Lower leg skin (tissue), 4 donors: ENCODE measurements around the gene CAMTA1. TPM values are rescaled to one million over a fixed set of nuclear protein-coding genes. Genes with fewer than 3 reads are reported as not detected.

Experiments used
- DNase-seq, 2 donors: peaks; one replicate each; pipeline ENCODE4 v3.0.0-alpha.2; 2019; ENCODE audit warnings: low spot score in 2 of 2
- H3K4me3 ChIP-seq: fragments of 200-600 bp; sonication (generic); 2 replicates; pipeline ENCODE4 v1.5.1; 2017; ENCODE audit warnings: mild to moderate bottlenecking, low read depth; ENCODE audit not compliant: poor library complexity, severe bottlenecking
- POLR2A ChIP-seq, 2 donors: fragments of 450-650 bp; IDR thresholded peaks; one replicate each; pipeline ENCODE4 v1.6.1; 2016 to 2017; ENCODE audit warnings: antibody characterized with exemption in 2 of 2, mild to moderate bottlenecking in 1 of 2, moderate library complexity in 1 of 2
- WGBS, 2 donors: methylation state at CpG; one replicate each; pipeline ENCODE4 v1.1.5; 2018; 5-methylcytosine and 5-hydroxymethylcytosine counted together
- intact Hi-C: fragments of 100-400 bp; cut with DNase I; formaldehyde crosslinking; loops from one replicate; pipeline ENCODE4 v1.15.0; 2023; ENCODE audit warnings: low total_unique reads
- total RNA-seq, 4 donors: library from RNA; depleted of rRNA; stranded (reverse); fragments of >200 nt; gene quantifications; one replicate each; pipeline ENCODE4 v1.1.0, GENCODE V29; 2016
- TF ChIP-seq, protein P1 (sequence below), 3 donors: fragments of 450-650 bp; IDR thresholded peaks; one replicate each; pipeline ENCODE4 v1.5.1; 2016; ENCODE audit warnings: antibody characterized with exemption in 3 of 3, mild to moderate bottlenecking in 3 of 3, moderate library complexity in 2 of 3

The CAMTA1 gene
- total RNA-seq, 4 donors from 2014 or later: 24.4 to 52.3 (median 32.9) TPM

DNA sequence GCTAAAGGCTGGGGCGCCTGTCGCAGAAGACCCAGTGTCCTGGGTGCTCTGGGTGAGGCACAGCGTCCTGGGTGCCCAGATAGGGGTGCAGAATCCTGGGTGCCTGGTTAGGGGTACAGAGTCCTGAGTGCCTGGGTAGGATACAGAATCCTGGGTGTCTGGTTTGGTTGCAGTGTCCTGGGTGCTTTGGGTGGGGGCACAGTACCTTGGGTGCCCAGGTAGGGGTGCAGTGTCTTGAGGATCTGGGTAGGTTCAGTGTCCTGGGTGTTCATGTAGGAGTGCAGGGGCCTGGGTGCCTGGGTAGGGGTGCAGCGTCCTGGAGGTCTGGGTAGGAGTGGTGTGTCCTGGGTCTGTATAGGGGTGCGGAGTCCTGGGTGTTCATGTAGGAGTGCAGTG lies 178.7 kb downstream of the CAMTA1 start:
- no peak overlapping the region for H3K4me3 ChIP-seq
- intact Hi-C loops: no loop called here
- no peak for DNase-seq
- WGBS, 2 donors: 85 to 96% methylated on average over 4 to 5 of the region's 5 CpGs
- TF ChIP-seq POLR2A (IDR thresholded peaks at IDR 0.05): no peak
- TF ChIP-seq, protein P1, sequence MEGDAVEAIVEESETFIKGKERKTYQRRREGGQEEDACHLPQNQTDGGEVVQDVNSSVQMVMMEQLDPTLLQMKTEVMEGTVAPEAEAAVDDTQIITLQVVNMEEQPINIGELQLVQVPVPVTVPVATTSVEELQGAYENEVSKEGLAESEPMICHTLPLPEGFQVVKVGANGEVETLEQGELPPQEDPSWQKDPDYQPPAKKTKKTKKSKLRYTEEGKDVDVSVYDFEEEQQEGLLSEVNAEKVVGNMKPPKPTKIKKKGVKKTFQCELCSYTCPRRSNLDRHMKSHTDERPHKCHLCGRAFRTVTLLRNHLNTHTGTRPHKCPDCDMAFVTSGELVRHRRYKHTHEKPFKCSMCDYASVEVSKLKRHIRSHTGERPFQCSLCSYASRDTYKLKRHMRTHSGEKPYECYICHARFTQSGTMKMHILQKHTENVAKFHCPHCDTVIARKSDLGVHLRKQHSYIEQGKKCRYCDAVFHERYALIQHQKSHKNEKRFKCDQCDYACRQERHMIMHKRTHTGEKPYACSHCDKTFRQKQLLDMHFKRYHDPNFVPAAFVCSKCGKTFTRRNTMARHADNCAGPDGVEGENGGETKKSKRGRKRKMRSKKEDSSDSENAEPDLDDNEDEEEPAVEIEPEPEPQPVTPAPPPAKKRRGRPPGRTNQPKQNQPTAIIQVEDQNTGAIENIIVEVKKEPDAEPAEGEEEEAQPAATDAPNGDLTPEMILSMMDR (IDR thresholded peaks at IDR 0.05): no peak

GRCh38 chr1:6965083-6965934 lies 180.1 kb downstream of the CAMTA1 start:
- H3K4me3 ChIP-seq: no peak overlapping the region
- WGBS, 2 donors: 32 to 35% methylated on average over 15 of the region's 15 CpGs
- intact Hi-C loops: no loop called here
- TF ChIP-seq POLR2A (IDR thresholded peaks at IDR 0.05): no peak
- TF ChIP-seq, protein P1 (IDR thresholded peaks at IDR 0.05): no peak
- DNase-seq: no peak

DNA sequence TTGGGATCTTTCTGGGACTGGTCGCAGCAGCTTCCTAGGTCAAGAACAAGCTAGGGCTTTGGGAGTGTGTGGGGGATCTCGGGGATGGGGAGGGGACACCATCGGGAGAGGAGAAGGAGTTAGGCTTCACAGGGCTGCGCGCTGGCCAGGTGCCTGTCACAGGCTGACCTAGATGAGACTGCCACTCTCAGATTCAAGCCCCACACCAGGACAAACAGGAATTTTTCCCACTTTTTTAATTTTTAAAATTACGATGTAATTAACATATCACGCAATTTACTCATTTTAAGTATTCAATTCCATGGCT lies 180.6 kb downstream of the CAMTA1 start:
- intact Hi-C loops: no loop called here
- WGBS, 2 donors: 52 to 56% methylated on average over 7 of the region's 7 CpGs
- TF ChIP-seq, protein P1 (IDR thresholded peaks at IDR 0.05): no peak
- TF ChIP-seq POLR2A (IDR thresholded peaks at IDR 0.05): no peak
- no peak overlapping the region for H3K4me3 ChIP-seq
- no peak for DNase-seq

DNA sequence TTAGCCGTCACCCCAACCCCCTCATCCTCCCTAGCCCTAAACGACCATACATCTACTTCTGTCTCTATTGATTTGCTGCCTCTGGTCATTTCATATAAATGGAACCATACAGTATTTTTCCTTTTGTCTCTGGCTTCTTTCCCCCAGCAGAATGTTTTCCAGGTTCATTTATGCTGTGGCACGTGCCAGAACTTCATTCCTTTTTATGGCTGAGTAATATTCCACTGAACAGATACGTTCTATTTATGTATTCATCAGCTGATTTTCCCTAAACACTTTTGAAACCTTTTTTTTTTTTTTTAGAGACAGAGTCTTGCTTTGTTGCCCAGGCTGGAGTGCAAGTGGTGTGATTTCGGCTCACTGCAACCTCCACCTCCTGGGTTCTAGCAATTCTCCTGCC lies 181.1 kb downstream of the CAMTA1 start:
- TF ChIP-seq, protein P1 (IDR thresholded peaks at IDR 0.05): no peak
- TF ChIP-seq POLR2A (IDR thresholded peaks at IDR 0.05): no peak
- no peak for DNase-seq
- no peak overlapping the region for H3K4me3 ChIP-seq
- intact Hi-C loops: no loop called here
- WGBS, 2 donors: 83 to 85% methylated on average over 5 of the region's 5 CpGs

DNA sequence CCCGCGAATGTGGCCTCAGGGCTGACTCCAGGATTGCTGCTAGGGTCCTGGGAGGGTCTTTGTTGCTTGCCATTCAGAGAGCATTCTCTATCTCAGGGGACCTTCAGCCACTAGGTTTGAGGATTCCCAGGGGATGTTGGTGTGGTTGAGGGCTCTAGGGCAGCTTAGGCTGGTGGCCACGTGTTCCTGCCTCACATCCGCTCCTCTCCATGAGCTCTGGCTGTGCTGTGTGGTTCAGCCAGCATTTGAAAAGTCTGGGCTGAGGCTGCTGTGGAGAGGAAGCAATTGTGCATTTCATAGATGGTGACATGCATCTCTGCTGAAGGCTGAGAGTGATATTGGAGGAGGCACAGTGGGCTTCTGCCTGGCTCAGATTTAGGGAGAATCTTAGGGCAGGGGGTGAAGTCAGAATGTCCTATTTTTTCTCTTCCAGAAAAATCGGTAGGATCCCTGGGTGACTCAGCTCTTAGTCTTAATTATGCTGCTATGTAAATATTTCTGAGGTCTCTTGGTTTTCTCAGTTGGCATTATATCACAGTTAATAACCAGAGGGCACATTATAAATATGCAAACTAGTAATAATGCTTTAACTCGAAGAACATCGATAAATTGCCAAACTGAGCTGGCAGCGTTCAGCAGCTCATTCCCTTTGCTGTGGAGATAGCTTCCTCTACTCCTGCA lies 182.3 kb downstream of the CAMTA1 start:
- WGBS, 2 donors: 44 to 53% methylated on average over 6 to 8 of the region's 8 CpGs

More for the DNA sequence above, 182.3 kb downstream of the CAMTA1 start:
- intact Hi-C loops: no loop called here
- no peak overlapping the region for H3K4me3 ChIP-seq
- no peak for TF ChIP-seq POLR2A (IDR thresholded peaks at IDR 0.05)
- TF ChIP-seq, protein P1 (IDR thresholded peaks at IDR 0.05): no peak
- DNase-seq: no peak
